H54 (cell line): Measurements from ENCODE around the gene TMEM132E.
"Not testable (repeated sequence)": the region's sequence is repeated elsewhere in the genome, so short reads cannot be mapped to it uniquely, and the experiment has no call there.

Source experiments
- DNase-seq: peaks from one replicate; pipeline ENCODE4 v3.0.0; 2011; ENCODE audit warnings: low spot score, mixed read lengths; ENCODE audit not compliant: insufficient read length
- FAIRE-seq: peaks from 3 replicates; lab custom pipeline; 2011; peaks lifted over from hg19 to GRCh38; lab: Jason Lieb, UNC
- POLR2A ChIP-seq: IDR thresholded peaks from 2 replicates; pipeline ENCODE4 v1.6.1; 2011; ENCODE audit warnings: low read depth, mild to moderate bottlenecking, low read length

Gene TMEM132E, protein sequence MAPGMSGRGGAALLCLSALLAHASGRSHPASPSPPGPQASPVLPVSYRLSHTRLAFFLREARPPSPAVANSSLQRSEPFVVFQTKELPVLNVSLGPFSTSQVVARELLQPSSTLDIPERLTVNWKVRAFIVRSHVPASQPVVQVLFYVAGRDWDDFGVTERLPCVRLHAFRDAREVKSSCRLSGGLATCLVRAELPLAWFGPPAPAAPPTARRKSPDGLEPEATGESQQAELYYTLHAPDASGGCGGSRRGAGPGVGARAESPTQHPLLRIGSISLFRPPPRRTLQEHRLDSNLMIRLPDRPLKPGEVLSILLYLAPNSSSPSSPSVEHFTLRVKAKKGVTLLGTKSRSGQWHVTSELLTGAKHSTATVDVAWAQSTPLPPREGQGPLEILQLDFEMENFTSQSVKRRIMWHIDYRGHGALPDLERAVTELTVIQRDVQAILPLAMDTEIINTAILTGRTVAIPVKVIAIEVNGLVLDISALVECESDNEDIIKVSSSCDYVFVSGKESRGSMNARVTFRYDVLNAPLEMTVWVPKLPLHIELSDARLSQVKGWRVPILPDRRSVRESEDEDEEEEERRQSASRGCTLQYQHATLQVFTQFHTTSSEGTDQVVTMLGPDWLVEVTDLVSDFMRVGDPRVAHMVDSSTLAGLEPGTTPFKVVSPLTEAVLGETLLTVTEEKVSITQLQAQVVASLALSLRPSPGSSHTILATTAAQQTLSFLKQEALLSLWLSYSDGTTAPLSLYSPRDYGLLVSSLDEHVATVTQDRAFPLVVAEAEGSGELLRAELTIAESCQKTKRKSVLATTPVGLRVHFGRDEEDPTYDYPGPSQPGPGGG (N-terminal part only)

GRCh38 chr17:34579017-34579946, at the start of gene TMEM132E:
TSS of gene TMEM132E (plus strand) at chr17:34579582. CDS start at chr17:34581077, 1,495 bp downstream.
- FAIRE-seq (no peak), DNase-seq (no peak)
- TF ChIP-seq POLR2A: no peak

GRCh38 chr17:34530918-34531317, 48.5 kb upstream of the TMEM132E start:
- FAIRE-seq (no peak), DNase-seq (no peak)
- TF ChIP-seq POLR2A: no peak

GRCh38 chr17:34532281-34533065, 46.9 kb upstream of the TMEM132E start:
- TF ChIP-seq POLR2A: no peak
- DNase-seq (no peak), FAIRE-seq (no peak)

DNA sequence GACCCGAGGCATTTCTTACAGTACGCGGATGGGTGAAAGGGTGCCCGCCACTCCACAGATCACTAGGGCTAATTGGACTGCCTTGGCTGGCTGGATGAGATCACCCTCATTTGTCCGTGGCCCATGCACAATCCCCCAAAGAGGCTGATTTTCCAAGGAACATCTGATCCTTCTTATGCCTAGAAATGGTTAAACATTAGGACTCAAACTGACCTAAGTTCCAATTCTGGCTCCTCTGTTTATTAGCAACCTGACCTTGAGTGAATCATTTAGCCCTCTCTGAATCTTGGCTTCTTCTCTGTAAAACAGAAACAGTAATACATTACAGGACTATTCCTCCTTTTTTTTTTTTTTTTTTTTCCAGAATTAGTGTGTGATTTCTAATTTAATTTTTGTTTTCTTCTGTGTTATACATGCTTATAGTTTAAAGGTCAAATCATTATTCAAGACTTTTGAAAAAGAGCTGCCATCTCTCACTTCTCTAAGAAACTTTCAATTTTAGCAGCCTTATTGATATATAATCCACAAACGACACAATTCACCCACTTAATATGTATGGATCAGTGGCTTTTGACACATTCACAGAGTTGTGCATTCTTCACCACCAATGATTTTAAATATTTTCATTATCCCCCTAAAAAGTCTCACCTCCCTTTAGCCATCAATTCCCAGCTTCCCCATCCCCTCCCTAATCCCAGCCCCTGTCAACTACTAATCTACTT, 45.4 kb upstream of the TMEM132E start:
- TF ChIP-seq POLR2A: no peak
- FAIRE-seq (no peak), DNase-seq (no peak)

- FAIRE-seq (no peak), DNase-seq (no peak)
- no peak for TF ChIP-seq POLR2A
Observed at GRCh38 chr17:34537445-34537844, 41.9 kb upstream of the TMEM132E start.

GRCh38 chr17:34538582-34538981, 40.8 kb upstream of the TMEM132E start:
- FAIRE-seq, DNase-seq: not testable (repeated sequence)

- FAIRE-seq (no peak), DNase-seq (no peak)
- no peak for TF ChIP-seq POLR2A
Observed at GRCh38 chr17:34539881-34540280, 39.5 kb upstream of the TMEM132E start.

DNA sequence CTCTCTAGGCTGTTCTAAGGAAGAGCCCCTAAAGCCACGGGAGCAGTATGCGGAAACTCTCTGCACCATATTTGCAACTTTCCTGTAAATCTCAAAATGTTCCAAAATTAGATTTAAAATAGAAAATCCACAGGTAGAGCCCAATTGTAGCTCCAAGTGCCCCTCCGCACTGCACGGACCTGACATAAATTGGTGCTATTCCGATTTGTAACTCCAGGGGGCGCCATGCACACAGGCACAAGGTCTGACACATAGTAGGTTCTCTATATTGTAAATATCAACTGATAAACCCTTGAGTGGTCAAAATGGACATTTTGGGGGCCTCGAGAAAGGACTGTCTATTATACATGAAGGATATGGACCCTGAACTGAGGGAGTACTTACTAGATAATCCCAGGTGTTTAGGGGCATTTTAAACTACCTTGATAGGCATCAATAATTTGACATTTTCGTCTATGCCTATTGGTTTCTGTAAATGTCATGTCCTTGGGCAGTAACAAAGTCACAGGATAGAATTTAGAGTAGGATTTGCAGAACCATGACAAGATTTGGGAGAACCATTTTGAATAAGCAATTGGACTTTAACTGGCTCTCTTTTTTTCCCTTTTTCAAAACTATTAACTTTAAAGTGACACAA, 36.6 kb upstream of the TMEM132E start:
- DNase-seq (no peak), FAIRE-seq (no peak)
- TF ChIP-seq POLR2A: no peak

GRCh38 chr17:34547453-34548063, 31.8 kb upstream of the TMEM132E start:
- FAIRE-seq (no peak), DNase-seq (no peak)

DNA sequence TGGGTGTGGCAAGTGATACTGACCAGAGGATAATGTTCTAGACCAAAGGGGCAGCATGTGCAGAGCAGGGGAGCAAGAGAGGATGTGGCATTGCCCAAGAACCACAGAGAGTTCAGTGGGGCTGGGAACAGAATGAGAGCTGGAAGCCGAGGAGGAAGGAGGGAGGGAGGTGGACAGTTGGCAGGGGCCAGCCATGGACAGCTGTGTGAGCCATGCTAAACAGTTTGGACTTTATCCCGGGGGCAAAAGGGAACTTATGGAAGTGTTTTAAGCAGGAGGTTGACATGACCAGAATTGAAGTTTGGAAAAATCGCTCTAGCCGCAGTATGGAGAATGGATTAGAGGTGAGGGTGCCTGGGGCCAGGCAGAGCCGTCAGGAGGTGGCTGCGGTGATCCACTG, 29.4 kb upstream of the TMEM132E start:
- no peak for DNase-seq
- no peak for TF ChIP-seq POLR2A
- FAIRE-seq: no peak

More at GRCh38 chr17:34547453-34548063, 31.8 kb upstream of the TMEM132E start:
- no peak for TF ChIP-seq POLR2A

GRCh38 chr17:34553907-34554306, 25.5 kb upstream of the TMEM132E start:
- no peak for TF ChIP-seq POLR2A
- DNase-seq (no peak), FAIRE-seq (no peak)
